Suprapubic skin (tissue), 4 donors: ENCODE results near the gene TFAP2A.

Experiments used
- CTCF ChIP-seq, 2 donors: fragments of 200-600 bp in 1 of 2; fragments of 450-650 bp in 1 of 2; sonication (generic) in 1 of 2; IDR thresholded peaks; one replicate each; pipeline ENCODE4 v1.5.1; 2016 to 2019; ENCODE audit warnings: antibody characterized with exemption in 2 of 2, mild to moderate bottlenecking in 1 of 2, moderate library complexity in 1 of 2
- POLR2A ChIP-seq, 2 donors: fragments of 450-650 bp; IDR thresholded peaks; one replicate each; pipeline ENCODE4 v1.6.1; 2017; ENCODE audit warnings: antibody characterized with exemption in 2 of 2, mild to moderate bottlenecking in 2 of 2, moderate library complexity in 2 of 2
- POLR2AphosphoS5 ChIP-seq, 3 donors: sonication (generic); formaldehyde crosslinking; IDR thresholded peaks; one replicate each; pipeline ENCODE4 v1.6.1; 2017; ENCODE audit warnings: antibody characterized with exemption in 3 of 3

- TF ChIP-seq CTCF (IDR thresholded peaks at IDR 0.05) (no peak), POLR2AphosphoS5 (IDR thresholded peaks at IDR 0.05) (no peak), POLR2A (IDR thresholded peaks at IDR 0.05) (no peak)
These were observed 5.8 kb upstream of the TFAP2A start for GRCh38 chr6:10420546-10421157.
